GM21390 (cell line): ENCODE data around the gene CRCP.
"Not testable (repeated sequence)": the region's sequence is repeated elsewhere in the genome, so short reads cannot be mapped to it uniquely, and the experiment has no call there.

Experiments used
- ATAC-seq: cut with Tn5 transposase; IDR thresholded peaks from one replicate; pipeline ENCODE4 v1.9.1; 2021; ENCODE audit not compliant: unreplicated experiment

The CRCP gene

DNA sequence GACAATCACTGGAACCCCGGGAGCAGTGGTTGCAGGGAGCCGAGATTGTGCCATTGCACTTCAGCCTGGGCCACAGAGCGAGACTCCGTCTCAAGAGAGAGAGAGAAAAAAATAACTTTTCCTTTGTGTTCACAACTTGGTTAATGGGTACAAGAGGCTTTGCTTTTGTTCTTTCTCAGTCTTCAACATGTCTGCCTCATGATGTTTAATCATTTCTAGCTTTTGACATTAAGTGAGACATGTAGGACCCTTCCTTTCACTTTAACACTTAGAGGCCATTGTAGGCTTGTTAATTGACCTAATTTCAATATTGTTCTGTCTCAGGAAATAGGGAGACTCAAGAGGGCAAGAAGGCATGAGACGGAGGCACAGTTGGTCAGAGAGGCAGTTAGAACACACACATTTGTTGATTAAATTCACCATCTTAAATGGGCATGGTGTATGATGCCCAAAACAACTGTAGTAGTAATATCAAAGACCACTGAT is 9.3 kb upstream of the CRCP start:
- no peak for ATAC-seq

GRCh38 chr7:66108410-66108809 is 6.2 kb upstream of the CRCP start:
- ATAC-seq = not testable (repeated sequence)

DNA sequence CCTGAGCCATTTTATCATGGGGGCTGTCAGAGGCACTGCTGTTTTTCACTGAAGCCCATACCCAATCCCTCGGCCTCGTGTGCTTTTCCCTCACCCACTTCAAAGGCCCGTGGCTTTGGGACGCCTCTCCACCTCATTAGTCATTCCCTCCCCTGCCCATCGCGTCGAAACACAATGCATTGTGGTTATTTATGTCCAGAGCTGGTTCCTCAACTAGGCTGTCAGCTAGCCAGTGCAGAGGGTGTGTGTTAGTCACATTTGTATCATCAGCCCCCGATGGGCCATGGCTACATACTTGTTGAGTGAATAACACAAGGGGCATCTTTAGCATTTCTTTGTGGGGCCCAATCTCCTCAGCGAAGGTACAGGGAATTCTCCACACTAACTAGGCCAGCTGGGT is 3.8 kb upstream of the CRCP start:
- ATAC-seq = no peak

DNA sequence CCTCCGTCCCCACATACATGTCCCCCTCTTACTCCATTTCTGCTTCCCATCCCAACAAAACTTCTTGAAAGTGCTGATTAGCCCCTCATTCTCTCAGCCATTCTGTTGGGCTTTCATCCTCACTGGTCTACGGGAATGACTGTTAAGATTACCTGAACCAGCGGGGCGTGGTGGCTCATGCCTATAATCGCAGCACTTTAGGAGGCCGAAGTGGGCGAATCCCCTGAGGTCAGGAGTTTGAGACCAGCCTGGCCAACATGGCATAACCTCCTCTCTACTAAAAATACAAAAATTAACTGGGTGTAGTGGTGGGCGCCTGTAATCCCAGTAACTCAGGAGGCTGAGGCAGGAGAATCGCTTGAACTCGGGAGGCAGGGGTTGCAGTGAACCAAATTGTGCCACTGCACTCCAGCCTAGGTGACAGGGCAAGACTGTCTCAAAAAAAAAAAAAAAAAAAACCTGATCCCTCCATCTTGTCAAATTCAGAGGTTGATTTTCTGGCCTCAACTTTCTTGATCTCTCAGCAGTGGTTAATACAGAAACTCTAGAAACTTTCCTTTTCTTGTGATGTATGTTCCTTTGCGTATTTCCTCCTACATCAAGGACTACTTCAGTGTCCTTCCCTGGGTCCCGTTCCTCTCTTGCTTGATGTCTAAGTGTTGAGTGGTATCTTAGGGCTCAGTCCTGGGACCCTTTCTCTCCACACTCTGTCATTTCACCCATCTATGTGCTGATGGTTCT is 2.2 kb downstream of the CRCP start:
- not testable (repeated sequence) for ATAC-seq

DNA sequence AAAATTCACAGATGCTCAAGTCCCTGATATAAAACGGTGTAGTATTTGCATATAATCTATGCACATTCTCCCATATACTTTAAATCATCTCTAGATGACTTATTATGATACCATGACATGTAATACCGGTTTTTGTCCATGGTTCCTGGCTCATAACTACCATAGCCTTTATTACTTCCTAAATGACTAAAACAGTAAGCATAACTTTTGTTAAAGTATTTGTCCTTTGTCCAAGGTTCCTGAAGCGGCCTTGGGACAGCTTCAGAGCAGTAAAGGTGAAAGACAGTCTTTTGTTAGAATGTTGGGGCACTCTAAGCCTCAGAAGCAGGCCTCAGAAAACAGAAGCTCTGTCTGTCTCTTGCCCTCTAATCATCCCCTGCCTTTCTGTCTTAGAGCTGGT is 4.0 kb downstream of the CRCP start:
- no peak for ATAC-seq

GRCh38 chr7:66119245-66119850 is 4.7 kb downstream of the CRCP start:
- ATAC-seq = no peak

DNA sequence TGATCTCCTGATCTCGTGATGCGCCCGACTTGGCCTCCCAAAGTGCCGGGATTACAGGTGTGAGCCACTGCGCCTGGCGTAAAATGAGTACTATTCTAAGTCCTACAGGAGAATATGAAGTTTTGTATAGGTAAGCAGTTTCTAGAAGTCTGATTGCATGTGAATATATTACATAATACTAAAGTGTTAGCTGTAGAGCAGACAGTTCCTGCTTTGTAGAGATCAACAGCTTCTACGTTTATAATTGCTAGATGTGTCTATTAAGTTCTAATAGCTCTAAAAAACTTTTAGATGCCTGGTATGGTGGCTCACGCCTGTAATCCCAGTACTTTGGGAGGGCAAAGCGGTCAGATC is 8.5 kb downstream of the CRCP start:
- ATAC-seq = no peak

- ATAC-seq = not testable (repeated sequence)
Observed at GRCh38 chr7:66124569-66124861, 9.9 kb downstream of the CRCP start.

- no peak for ATAC-seq
Observed at GRCh38 chr7:66125052-66125694, 10.5 kb downstream of the CRCP start.

GRCh38 chr7:66125781-66126352 is 11.2 kb downstream of the CRCP start:
- not testable (repeated sequence) for ATAC-seq

DNA sequence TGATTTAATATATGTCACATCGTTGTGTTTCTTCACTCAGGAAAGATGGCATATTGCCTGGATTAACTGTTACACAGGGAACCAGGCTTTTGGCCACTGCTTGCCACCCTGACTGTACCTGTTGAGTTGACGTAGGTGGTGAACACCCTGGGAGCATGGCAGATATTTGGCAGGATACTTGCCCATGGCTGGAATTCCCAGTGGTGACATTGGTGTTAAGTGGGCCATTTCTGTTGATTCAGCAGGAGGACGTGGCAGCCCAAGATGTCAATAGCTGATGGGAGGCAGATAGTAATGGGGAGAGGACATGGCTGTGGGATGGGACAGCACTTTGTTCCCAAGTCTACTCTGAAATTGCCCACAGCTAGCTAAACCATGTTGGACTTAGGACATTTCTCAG is 12.5 kb downstream of the CRCP start:
- ATAC-seq = not testable (repeated sequence)

DNA sequence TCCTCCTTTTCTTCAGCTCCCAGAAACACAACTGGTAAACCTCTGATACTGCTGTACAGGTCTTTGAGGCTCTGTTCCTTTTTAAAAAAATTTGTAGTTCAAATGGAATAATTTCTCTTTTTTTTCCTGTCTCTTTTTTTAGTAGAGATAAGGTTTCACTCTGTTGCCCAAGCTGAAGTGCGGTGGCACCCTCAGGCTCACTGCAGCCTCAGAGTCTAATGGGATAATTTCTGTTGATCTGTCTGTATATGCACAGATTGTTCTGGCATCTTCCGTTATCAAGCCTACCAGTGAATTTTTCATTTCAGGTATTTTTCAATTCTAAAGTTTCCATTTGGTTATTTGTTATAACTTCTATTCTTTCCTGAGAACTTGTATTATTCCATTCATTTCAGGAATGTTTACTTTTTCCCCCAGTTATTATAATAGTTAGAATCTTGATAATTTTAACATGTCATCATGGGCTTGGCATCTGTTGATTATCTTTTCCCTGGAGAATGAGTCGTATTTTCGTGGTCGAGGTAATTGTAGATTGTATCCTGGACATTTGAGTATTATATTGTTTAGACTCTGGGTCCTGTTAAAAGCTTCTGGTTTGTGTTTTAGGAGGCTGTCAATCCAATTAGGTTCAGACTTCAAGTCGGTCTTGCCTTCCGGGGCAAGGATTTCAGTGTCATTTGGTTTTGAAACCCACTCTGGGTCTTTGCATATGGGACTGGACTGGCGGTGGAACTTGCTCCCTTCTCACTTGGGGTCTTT is 24.5 kb downstream of the CRCP start:
- no peak for ATAC-seq

- no peak for ATAC-seq
Observed at GRCh38 chr7:66140924-66141323, 26.3 kb downstream of the CRCP start.

DNA sequence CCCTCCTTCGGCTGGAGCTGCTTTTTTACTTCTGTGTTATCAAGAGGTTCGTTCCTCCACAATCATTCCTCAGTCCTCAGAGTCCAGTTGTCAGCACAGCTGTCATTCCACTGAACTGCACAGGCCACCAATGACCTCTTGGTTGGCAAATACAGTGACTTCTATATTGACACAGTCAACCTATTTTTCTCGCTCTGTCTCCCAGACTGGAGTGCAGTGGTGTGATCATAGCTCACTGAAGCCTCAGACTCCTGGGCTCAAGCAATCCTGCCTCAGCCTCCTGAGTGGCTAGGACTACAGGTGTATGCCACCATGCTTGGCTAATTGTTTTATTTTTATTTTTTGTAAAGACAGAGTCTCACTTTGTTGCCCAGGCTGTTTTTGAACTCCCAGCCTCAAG is 27.7 kb downstream of the CRCP start:
- ATAC-seq = no peak

DNA sequence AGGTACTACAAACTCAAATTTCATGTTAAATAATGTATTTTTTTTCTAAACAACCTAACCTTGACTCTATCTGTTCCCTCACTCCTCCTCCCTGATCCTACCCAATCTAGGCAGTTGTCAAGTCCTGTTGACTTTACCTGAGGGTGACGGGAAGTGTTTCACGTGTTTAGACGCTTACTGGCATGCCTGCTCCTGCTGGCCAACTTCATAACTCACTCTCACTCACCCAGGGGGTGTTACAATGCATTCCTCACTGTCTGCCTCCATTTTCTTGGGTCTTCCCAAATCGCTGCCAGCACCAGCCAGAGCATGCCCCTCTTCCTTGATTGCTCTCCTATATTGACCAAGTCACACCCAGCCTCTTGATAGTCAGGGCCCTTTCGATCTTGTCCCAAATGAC is 28.3 kb downstream of the CRCP start:
- ATAC-seq = no peak

- ATAC-seq = no peak
Observed at GRCh38 chr7:66143876-66144332, 29.3 kb downstream of the CRCP start.

DNA sequence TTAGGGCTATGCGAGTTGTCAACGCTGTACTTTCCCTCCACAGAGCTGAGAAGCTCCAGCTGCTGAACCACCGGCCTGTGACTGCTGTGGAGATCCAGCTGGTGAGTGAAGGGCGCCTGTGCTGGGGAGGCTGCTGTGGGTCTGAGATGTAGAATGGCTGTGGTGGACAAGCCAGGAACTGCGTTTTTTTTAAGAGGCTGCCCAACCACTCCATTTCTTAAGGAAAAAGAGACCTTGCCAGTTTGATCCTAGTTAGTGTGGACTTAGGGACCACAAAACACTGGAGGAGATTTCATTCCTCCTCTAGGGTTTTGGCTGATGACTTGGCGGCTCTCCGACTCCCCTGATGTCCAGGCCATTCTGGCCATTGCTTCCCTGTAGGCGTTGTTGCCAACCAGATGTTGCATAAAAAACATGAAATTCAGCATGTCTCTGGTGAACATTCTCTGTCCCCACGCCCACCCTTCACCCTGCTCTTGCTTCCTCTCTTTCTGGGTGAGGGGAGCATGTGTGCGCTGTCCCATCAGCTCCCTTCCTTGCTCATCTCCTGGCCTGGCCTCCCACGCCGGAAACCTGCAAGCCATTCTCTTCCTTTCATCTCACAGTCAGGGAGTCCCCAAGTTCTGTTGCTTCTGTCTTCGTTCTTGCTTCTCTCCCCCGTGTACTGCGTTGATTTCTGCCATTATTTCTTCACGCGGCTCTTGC is 30.9 kb downstream of the CRCP start:
- no peak for ATAC-seq

DNA sequence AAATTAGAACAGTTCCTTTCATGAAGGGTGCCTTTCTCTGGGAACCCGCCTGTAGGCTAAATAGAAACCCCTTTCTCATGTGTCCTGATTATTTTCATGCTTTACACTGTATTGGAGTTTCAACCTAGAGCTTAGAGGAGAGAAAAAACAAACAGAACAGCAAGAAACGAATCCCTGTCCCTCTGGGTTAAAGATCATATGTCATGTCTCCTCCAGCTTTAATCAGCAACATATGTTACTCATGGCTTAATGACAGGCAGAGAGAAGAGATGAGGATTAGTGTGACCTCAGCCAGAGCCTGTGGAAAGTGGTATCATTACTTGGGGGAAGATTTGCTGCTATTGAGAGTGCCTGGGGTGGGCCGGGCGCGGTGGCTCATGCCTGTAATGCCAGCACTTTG is 32.1 kb downstream of the CRCP start:
- no peak for ATAC-seq

- ATAC-seq = not testable (repeated sequence)
Observed at GRCh38 chr7:66147657-66148056, 33.0 kb downstream of the CRCP start.

DNA sequence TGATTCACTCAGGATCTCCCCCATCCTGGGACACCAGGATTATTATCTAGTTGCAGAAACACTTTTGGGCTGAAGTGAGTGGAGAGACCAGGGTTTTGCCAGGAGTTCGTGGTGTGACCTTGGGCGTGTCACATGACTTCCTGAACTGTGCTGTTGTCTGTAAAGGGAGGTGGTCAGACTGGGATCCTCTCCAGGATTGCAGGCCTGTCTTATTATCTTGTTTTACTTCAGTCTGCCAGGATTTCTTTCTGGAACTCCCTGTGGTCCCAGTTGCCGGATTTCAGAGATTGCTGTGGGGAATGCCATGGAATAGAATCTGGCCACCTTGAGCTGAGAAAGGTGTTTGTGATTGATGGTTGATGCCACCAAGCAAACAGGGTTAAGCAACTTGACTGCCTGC is 35.8 kb downstream of the CRCP start:
- ATAC-seq = no peak
